Loucy (cell line): ENCODE measurements around the gene XKR7.

ENCODE experiments used
- H2AFZ ChIP-seq: fragments of 200-600 bp; sonication (generic); 2 replicates; pipeline ENCODE4 v1.6.0; 2016; ENCODE audit warnings: antibody characterized with exemption, mild to moderate bottlenecking, low read length, moderate library complexity
- H3F3A ChIP-seq: fragments of 200-600 bp; 2 replicates; pipeline ENCODE4 v1.6.0; 2016; ENCODE audit warnings: antibody characterized with exemption, low read depth, mild to moderate bottlenecking
- H3K27me3 ChIP-seq: fragments of 200-600 bp; sonication (generic); 2 replicates; pipeline ENCODE4 v1.6.1; 2014; ENCODE audit warnings: low read length, mild to moderate bottlenecking; ENCODE audit not compliant: insufficient read depth, poor library complexity, severe bottlenecking
- H3K36me3 ChIP-seq: fragments of 200-600 bp; sonication (generic); 2 replicates; pipeline ENCODE4 v1.6.1; 2016; ENCODE audit warnings: low read length; ENCODE audit not compliant: insufficient read depth
- H3K4me1 ChIP-seq: fragments of 200-600 bp; sonication (generic); 2 replicates; pipeline ENCODE4 v1.5.1; 2014; ENCODE audit warnings: low read length, mild to moderate bottlenecking; ENCODE audit not compliant: insufficient read depth, poor library complexity, severe bottlenecking
- H3K4me2 ChIP-seq: fragments of 200-600 bp; sonication (generic); 2 replicates; pipeline ENCODE4 v1.6.0; 2014; ENCODE audit warnings: antibody characterized with exemption, low read length, low read depth, mild to moderate bottlenecking; ENCODE audit not compliant: poor library complexity, severe bottlenecking
- H3K4me3 ChIP-seq: fragments of 200-600 bp; sonication (generic); 2 replicates; pipeline ENCODE4 v1.5.1; 2014; ENCODE audit warnings: low read length, mild to moderate bottlenecking, mixed read lengths; ENCODE audit not compliant: poor library complexity, severe bottlenecking
- H3K79me2 ChIP-seq: fragments of 200-600 bp; sonication (generic); 2 replicates; pipeline ENCODE4 v1.6.1; 2014; ENCODE audit warnings: low read length; ENCODE audit not compliant: insufficient read depth
- H3K9ac ChIP-seq: fragments of 200-600 bp; sonication (generic); 2 replicates; pipeline ENCODE4 v1.6.0; 2014; ENCODE audit warnings: mild to moderate bottlenecking, low read depth, low read length, moderate library complexity; ENCODE audit not compliant: poor library complexity, severe bottlenecking
- H3K9me2 ChIP-seq: fragments of 200-600 bp; sonication (generic); replicated peaks from 2 replicates; pipeline ENCODE4 v1.6.1; 2016; ENCODE audit warnings: low read depth, low read length, mixed read lengths
- H3K9me3 ChIP-seq: fragments of 200-600 bp; sonication (generic); 2 replicates; pipeline ENCODE4 v1.6.1; 2014; ENCODE audit warnings: mild to moderate bottlenecking, antibody characterized with exemption, low read length, low read depth; ENCODE audit not compliant: insufficient read depth
- H4K20me1 ChIP-seq: fragments of 200-600 bp; sonication (generic); 2 replicates; pipeline ENCODE4 v1.6.0; 2014; ENCODE audit warnings: antibody characterized with exemption, low read length, mild to moderate bottlenecking; ENCODE audit not compliant: insufficient read depth, poor library complexity, severe bottlenecking
- EZH2phosphoT487 ChIP-seq: fragments of 200-600 bp; IDR thresholded peaks from 2 replicates; pipeline ENCODE4 v1.6.1; 2018; ENCODE audit warnings: antibody characterized with exemption, mild to moderate bottlenecking, moderate library complexity, borderline replicate concordance
- TF ChIP-seq, protein P1 (sequence below): fragments of 200-600 bp; sonication (generic); conservative IDR thresholded peaks from 2 replicates; pipeline ENCODE4 v1.5.1; 2014; ENCODE audit warnings: mild to moderate bottlenecking, antibody characterized with exemption, low read length

XKR7 gene

DNA sequence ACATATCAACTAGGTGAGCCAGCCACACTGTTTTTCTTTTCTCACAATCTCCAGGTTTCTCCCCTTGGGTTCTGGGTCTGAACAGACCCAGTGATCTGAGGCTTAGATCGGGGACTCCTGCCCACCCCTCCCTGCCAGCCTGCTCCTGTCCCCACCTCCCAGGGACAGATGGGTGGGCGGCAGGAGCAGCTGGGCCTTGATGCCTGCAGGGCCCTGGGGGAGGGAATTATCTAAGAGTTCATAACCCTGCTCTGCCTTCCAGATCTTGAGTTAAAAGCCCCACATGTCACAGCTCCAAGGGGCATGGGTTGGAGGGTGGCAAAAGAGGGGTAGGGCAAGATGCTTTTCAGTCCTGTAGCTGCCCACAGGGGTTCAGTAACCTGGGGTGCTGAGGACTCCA lies 5.2 kb upstream of the XKR7 start:
- Histone ChIP-seq H3K79me2 (no peaks in the 10 kb centered on the region), H3K9me2 (no peaks in the 10 kb centered on the region), H3K27me3 (no peaks in the 10 kb centered on the region)

DNA sequence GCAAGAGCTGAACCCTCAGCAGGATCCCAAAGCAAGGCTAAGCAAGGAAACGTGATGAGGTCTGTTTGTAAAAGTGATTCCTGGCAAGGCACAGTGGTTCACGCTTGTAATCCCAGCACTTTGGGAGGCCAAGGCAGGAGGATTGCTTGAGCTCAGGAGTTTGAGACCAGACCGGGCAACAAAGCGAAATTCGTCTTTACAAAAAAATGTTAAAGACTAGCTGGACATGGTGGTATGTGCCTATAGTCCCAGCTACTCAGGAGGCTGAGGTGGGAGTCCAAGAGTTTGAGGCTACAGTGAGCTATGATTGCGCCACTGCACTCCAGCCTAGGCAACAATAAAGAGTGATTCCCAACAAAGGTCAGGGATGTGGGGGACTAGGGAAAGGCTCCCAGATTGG lies 4.1 kb upstream of the XKR7 start:
- Histone ChIP-seq H4K20me1 (no peaks in the 10 kb centered on the region), H3K9me3 (no peaks in the 10 kb centered on the region), H3K4me3 (no peak overlapping the region), H3K79me2 (no peaks in the 10 kb centered on the region), H2AFZ (no peak overlapping the region), H3K9ac (no peak overlapping the region), H3F3A (no peaks in the 10 kb centered on the region), H3K4me2 (no peak overlapping the region), H3K36me3 (no peaks in the 10 kb centered on the region), H3K4me1 (no peaks in the 10 kb centered on the region), H3K9me2 (no peaks in the 10 kb centered on the region), H3K27me3 (no peaks in the 10 kb centered on the region)
- TF ChIP-seq, protein P1, sequence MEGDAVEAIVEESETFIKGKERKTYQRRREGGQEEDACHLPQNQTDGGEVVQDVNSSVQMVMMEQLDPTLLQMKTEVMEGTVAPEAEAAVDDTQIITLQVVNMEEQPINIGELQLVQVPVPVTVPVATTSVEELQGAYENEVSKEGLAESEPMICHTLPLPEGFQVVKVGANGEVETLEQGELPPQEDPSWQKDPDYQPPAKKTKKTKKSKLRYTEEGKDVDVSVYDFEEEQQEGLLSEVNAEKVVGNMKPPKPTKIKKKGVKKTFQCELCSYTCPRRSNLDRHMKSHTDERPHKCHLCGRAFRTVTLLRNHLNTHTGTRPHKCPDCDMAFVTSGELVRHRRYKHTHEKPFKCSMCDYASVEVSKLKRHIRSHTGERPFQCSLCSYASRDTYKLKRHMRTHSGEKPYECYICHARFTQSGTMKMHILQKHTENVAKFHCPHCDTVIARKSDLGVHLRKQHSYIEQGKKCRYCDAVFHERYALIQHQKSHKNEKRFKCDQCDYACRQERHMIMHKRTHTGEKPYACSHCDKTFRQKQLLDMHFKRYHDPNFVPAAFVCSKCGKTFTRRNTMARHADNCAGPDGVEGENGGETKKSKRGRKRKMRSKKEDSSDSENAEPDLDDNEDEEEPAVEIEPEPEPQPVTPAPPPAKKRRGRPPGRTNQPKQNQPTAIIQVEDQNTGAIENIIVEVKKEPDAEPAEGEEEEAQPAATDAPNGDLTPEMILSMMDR = no peak
- TF ChIP-seq EZH2phosphoT487 = no peak

More for the DNA sequence above, 5.2 kb upstream of the XKR7 start:
- Histone ChIP-seq H4K20me1 (no peaks in the 10 kb centered on the region), H3K4me1 (no peaks in the 10 kb centered on the region), H3K4me3 (no peak overlapping the region), H3K36me3 (no peaks in the 10 kb centered on the region), H3K9ac (no peak overlapping the region), H3K4me2 (no peak overlapping the region), H2AFZ (no peak overlapping the region), H3F3A (no peaks in the 10 kb centered on the region), H3K9me3 (no peaks in the 10 kb centered on the region)
- no peak for TF ChIP-seq EZH2phosphoT487
- TF ChIP-seq, protein P1 = no peak

DNA sequence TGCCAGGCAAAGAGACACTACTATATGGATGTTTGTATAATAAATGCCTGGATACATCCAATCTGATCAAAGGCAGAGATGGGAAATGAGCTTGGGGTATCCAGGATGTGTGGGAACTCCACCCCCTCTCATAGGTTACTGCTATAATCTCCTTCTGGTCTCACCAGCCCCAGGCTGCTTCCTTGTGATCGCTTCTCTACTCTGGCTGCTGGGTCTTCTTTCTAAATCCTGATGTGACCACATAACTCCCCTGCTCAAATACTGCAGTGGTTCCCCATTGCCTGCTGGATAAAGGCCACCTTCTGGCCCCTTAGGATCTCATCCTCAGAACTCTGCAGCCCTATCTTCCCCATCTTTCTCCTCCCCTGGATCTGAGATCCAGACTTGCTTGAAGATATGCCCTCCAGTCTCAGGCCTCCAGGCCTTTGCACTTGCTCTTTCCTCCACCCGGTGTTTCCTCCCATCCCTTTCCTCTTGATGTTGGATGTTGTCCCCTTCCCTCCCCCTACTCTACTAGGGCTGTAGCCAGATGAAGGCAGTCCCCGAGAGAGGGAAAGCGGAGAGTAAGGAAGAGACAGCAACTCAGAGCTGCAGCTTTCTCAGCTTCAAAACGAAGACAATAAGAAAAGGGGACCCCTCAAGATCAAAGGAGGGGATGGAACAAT lies 828 bp upstream of the XKR7 start:
- Histone ChIP-seq H3F3A (no peaks in the 10 kb centered on the region), H2AFZ (no peak overlapping the region), H3K27me3 (no peaks in the 10 kb centered on the region), H3K4me1 (no peaks in the 10 kb centered on the region), H3K9me2 (no peaks in the 10 kb centered on the region), H3K9ac (no peak overlapping the region), H3K36me3 (no peaks in the 10 kb centered on the region), H4K20me1 (no peaks in the 10 kb centered on the region), H3K79me2 (no peaks in the 10 kb centered on the region), H3K9me3 (no peaks in the 10 kb centered on the region), H3K4me3 (no peak overlapping the region), H3K4me2 (no peak overlapping the region)
- no peak for TF ChIP-seq EZH2phosphoT487
- TF ChIP-seq, protein P1 = no peak
